GM12891 (cell line): ENCODE results near the gene MAGI1.

ENCODE experiments used
- POLR2A ChIP-seq: IDR thresholded peaks from 2 replicates; pipeline ENCODE4 v1.6.1; 2011; ENCODE audit warnings: low read depth, low read length, control low read depth
- POLR2AphosphoS5 ChIP-seq: IDR thresholded peaks from 2 replicates; pipeline ENCODE4 v1.6.1; 2011; ENCODE audit warnings: low read depth, low read length, control low read depth
- TAF1 ChIP-seq: IDR thresholded peaks from 2 replicates; pipeline ENCODE4 v1.6.1; 2011; ENCODE audit warnings: low read depth, low read length, control low read depth

GRCh38 chr3:65675011-65675410 is 363.7 kb downstream of the MAGI1 start:
- TF ChIP-seq TAF1 (no peak), POLR2A (no peak), POLR2AphosphoS5 (no peak)
